HG02678 (cell line): ENCODE measurements around the gene MYOF.
"Not testable (repeated sequence)": the region's sequence is repeated elsewhere in the genome, so short reads cannot be mapped to it uniquely, and the experiment has no call there.

Experiments
- ATAC-seq: cut with Tn5 transposase; IDR thresholded peaks from one replicate; pipeline ENCODE4 v1.9.1; 2021; ENCODE audit warnings: mild to moderate bottlenecking, moderate library complexity; ENCODE audit not compliant: unreplicated experiment

The MYOF gene

GRCh38 chr10:93431361-93431760 is 50.8 kb downstream of the MYOF start:
- ATAC-seq: no peak

- no peak for ATAC-seq
Measured at GRCh38 chr10:93425861-93426260, 56.3 kb downstream of the MYOF start.

GRCh38 chr10:93422118-93422517 is 60.0 kb downstream of the MYOF start:
- ATAC-seq: no peak

GRCh38 chr10:93420944-93421825 is 60.9 kb downstream of the MYOF start:
- ATAC-seq: no peak

GRCh38 chr10:93420091-93420490 is 62.0 kb downstream of the MYOF start:
- no peak for ATAC-seq

- not testable (repeated sequence) for ATAC-seq
Measured at GRCh38 chr10:93419016-93419415, 63.1 kb downstream of the MYOF start.

- no peak for ATAC-seq
Measured at GRCh38 chr10:93417921-93418320, 64.2 kb downstream of the MYOF start.

- no peak for ATAC-seq
Measured at GRCh38 chr10:93417266-93417665, 64.9 kb downstream of the MYOF start.

- no peak for ATAC-seq
Measured at GRCh38 chr10:93416824-93417223, 65.3 kb downstream of the MYOF start.

- ATAC-seq: no peak
Measured at GRCh38 chr10:93415693-93416092, 66.4 kb downstream of the MYOF start.

- no peak for ATAC-seq
Measured at GRCh38 chr10:93413252-93413689, 68.9 kb downstream of the MYOF start.

- ATAC-seq: no peak
Measured at GRCh38 chr10:93412801-93413200, 69.3 kb downstream of the MYOF start.

GRCh38 chr10:93410697-93411348 is 71.3 kb downstream of the MYOF start:
- no peak for ATAC-seq

- ATAC-seq: no peak
Measured at GRCh38 chr10:93408783-93409182, 73.4 kb downstream of the MYOF start.

- ATAC-seq: no peak
Measured at GRCh38 chr10:93406364-93407145, 75.6 kb downstream of the MYOF start.

GRCh38 chr10:93404048-93404354 is 78.1 kb downstream of the MYOF start:
- no peak for ATAC-seq

GRCh38 chr10:93403152-93404047 is 78.7 kb downstream of the MYOF start:
- no peak for ATAC-seq

- no peak for ATAC-seq
Measured at GRCh38 chr10:93402192-93402591, 79.9 kb downstream of the MYOF start.

GRCh38 chr10:93398528-93398927 is 83.6 kb downstream of the MYOF start:
- ATAC-seq: no peak

- no peak for ATAC-seq
Measured at GRCh38 chr10:93397020-93397419, 85.1 kb downstream of the MYOF start.

GRCh38 chr10:93393211-93393610 is 88.9 kb downstream of the MYOF start:
- ATAC-seq: no peak
